ENCODE measurements around the gene RRP1.
"Not testable (repeated sequence)": the region's sequence is repeated elsewhere in the genome, so short reads cannot be mapped to it uniquely, and the experiment has no call there.

The RRP1 gene

DNA sequence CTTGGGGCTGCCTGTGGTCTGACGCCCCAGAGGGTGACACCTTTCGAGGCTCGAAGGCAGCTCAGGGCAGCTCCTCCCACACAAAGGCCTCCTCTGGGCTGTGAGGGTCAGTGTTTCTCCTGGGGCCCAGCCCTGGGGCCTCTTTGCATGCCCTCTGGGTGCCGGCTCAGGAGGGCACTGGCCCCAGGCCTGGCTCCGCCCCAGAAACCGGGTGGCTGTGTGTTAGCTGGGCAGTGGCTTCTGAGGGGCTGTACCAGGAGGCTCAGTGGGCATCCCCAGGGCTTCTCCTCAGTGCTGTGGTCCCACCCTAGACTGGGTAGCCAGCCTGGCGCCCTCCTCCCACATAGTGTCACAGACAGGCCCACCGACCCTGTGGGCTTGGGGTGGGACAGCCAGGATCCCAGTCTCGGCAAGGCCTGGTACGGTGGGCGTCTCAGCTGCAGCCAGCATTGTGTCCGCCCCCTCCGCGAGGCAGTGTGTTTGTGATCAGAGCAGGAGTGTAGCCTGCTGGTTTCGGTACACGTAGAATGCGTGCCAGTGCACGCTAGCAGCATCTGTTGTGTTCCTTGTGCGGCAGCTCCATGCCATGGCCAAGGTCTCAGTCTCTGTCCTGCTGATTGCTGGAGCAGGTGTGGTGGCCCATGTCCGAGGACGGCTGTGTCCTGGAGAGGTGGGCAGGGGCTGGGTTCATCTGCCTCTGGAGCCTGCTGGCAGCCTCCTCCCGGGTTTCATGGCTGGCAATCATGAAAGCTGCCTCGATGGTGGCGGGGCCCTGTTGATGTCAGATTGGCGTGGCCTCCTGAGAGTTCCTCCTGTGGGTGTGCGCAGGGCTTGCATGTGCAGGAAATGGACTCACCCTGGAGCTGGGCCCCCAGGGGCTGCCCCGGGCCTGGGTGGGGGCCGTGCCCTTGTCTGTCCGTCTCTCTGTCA lies 28.0 kb downstream of the RRP1 start:
- DNase-seq: no peak

GRCh38 chr21:43818685-43819084 lies 29.3 kb downstream of the RRP1 start:
- no peak for DNase-seq

DNA sequence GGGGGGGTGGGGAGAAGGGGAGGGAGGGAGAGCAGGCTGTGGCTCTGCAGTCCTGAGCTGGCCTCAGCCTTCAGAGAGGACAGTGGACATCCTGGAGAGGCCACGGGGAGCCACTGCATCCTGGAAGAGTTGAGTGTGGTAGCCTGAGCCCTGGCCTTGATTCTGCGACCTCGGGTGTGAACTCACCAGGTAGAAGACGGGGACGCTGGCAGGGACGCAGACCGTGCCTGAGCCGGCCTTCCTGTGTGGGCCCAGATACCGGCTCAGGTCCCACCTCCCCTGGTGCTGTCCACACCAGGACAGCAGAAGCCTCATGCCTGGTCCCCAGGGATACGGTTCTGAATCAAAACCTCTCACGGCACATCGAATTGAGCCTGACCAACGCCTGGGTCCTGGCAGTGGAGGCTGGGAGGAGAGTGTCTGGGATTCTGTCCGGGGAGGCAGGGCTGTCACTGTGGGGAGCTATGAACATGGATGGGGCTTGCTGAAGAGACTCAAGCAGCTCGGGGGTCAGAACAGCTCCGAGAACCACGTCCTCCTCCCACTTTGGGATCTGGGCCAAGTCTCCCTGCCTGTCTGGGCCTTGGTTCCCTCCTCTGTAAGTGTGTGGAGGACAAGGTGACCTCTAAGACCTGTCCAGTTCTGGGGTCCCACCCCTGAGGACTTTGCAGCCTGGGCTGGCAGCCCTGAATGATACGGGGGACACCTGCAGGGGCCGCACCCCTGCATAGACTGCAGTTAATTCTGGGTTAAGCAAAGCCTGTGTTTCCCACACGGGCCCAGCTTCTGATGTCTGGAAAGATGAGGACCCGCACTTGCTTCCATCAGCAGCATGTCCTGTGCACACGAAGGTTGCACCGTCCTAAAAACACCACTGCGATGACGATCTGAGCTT lies 30.4 kb downstream of the RRP1 start:
- no peak for DNase-seq

DNA sequence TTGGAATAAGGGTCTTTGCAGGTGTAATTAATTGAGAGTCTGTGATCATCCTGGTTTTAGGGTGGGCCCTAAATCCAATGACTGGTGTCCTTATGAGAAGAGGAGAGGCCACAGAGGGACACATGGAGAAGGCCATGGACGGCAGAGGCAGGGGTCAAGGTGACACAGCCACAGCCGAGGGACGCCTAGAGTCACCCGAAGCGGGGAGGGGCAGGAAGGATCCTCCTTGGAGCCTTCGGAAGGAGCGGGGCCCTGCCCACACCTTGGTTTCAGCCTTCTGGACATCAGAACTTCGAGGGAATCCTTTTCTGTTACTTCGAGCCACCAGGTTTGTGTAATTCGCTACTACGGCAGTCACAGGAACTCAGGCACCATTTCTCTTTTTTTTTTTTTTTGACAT lies 31.1 kb downstream of the RRP1 start:
- DNase-seq: no peak

DNA sequence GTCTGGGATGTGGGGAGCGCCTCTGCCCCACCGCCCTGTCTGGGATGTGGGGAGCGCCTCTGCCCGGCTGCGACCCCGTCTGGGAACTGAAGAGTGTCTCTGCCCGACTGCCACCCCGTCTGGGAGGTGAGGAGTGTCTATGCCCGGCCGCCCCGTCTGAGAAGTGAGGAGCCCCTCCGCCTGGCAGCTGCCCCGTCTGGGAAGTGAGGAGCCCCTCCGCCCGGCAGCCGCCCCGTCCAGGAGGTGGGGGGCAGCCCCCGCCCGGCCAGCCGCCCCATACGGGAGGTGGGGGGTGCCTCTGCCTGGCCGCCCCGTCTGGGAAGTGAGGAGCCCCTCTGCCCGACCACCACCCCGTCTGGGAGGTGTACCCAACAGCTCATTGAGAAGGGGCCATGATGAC lies 32.8 kb downstream of the RRP1 start:
- not testable (repeated sequence) for DNase-seq

- not testable (repeated sequence) for DNase-seq
Measured at GRCh38 chr21:43822741-43823140, 33.4 kb downstream of the RRP1 start.

- no peak for DNase-seq
Measured at GRCh38 chr21:43824333-43825241, 35.2 kb downstream of the RRP1 start.

DNA sequence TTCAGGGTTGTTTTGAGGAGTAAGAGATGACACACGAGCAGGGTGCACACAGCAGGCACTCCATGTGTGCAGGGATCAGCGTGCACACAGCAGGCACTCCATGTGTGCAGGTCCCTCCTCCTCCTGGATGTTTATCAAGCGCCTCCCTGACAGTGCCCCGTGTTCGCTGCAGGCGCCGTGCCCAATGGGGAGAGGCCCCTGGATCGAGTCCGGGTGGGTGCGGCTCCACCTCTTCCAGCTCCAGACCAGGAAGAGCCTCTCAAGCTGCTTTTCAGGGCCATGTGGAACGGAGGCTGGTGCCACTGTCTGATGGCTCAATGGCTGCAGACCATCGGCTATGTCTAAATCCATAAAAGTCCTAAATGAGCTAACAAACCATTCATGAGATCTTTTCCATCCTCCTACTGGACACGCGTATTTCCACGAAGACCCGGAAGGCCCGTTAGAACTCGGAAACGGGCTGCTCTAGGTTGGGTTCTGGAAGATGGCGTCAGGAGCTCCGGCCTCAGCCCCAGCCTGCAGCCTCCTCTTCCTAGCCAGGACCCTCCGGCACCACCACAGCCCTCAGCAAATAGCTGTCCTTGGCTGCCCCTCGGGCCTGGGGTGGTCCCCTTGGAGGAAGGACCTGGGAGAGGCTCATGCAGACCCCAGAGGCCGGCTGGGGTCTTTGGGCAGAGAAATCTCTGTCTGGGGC lies 36.0 kb downstream of the RRP1 start:
- DNase-seq: no peak

DNA sequence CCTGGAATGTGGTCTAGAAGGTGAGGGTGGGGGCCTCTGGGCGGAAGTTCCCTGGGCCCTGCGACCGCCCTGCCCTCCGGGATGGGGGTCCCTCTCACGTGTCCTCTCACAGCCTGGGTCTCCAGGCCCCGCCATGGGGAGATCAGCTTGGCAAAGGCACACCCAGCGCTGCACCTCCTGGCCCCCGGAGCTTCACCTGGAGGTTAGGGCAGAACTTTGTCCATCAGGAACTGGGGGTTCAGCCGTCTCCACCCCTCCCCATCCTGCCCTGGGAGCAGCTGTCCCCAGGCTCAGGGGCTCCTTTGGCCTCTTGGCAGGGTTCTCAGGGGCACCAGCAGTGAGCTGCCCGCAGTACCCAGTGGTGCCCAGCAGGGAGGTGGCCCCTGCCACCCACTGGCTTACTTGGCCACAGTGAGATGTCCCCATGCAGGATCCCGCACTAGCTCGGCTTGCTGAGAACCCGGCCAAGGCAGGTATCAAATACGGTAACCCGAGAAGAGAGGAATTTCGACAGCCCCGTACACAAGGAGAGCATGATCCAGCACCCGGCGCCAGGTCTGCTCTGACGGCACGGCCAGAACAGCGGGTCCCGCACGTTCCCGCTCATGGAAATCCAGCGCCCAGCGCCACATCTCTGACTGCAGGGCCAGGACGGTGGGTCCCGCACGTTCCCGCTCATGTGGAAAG lies 36.7 kb downstream of the RRP1 start:
- no peak for DNase-seq

GRCh38 chr21:43826623-43826974 lies 37.2 kb downstream of the RRP1 start:
- DNase-seq: no peak

GRCh38 chr21:43827015-43827611 lies 37.7 kb downstream of the RRP1 start:
- DNase-seq: no peak

DNA sequence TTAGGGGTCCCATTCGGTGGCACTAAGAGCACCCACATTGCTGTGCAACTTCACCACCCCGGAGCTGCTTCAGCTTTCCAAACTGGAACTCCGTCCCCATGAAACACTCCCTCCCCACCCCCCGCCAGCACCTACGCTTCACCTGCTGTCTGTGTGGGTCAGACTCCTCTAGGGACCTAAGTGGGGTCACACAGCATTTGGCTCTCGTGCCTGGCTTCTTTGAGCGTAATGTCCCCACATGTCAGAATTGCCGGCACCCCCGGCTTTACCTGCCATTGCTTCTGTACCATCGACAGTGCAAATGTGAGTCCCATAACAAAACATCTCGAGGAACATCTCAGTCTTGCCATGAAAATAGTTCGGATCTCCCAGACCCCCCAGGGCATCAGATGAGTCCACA lies 39.8 kb downstream of the RRP1 start:
- DNase-seq: no peak

- no peak for DNase-seq
Measured at GRCh38 chr21:43829575-43830119, 40.3 kb downstream of the RRP1 start.

DNA sequence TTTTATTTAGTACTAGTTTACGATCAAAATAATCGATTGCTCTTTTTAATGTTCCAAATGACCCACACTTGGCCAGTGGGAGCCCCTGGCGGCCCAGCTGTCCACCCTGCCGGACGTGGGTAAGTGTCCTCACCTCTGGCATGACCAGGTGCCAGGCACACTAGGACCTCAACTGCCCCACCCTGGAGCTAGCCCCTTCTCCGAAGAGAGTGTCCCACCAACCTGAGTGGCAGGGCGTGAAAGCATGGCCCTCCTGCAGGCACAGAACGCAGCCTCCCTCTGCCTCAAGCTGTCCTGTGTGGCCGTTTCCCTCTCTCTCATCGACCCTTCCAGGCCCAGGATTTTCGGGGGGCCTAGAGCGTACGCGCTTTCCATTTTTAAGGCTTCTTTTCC lies 42.8 kb downstream of the RRP1 start:
- DNase-seq: no peak

DNA sequence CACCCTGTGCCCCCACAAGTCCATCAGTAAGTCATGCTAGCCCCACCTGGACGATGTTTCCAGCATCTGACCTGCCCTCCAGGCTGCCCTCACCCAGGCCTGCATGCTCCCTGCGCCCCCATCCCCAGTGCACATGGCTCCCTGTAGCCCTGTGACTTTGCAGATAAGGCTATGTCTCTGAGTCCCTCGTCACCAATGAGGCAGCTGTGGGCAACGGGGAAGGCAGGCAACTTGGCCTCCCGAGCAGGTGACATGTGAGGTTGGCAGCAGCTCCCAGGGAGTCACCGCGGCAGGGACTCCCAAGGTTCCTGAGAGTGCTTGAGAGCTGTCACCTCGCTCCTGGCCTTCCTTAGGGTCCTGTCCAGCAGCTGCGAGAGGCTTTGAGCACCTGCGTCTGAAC lies 43.3 kb downstream of the RRP1 start:
- DNase-seq: no peak

GRCh38 chr21:43834146-43834905 lies 44.9 kb downstream of the RRP1 start:
- no peak for DNase-seq

DNA sequence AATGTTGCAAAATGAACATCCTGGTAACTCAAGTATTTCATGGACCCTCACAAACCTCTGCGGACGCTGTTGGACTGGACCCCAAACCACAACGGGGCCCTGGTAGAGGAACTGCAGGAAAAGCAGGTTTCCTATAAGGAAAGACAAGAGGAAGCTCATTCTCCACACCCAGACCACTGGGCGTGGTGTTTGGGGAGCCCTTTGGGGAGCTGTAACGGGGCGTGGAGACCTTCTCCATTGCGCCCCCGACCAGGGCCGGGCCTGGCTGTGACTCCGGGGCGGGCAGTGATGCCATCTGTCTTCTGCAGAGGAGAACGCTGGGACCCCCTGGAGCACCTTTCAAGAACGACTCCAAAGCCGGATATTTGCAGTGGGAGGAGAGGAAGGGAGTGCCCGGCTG lies 45.7 kb downstream of the RRP1 start:
- no peak for DNase-seq

DNA sequence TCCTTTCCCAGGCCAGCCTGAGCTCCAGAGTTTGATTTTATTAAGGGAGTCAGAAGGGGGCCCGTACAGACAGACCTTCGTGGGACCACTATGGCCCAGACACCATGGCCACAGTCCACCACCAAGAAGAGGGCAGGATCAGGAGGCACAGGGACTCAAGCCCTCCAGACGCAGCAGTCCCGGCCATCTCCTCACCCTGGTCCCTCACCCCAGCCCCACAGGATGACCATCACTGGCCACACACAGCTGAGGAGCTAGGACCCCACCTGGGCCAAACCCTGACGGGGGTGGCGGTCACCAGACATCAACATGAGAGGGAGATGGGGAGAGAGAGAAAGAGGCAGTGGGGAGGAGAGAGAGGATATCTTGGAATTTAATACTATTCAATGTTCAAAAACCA lies 46.5 kb downstream of the RRP1 start:
- DNase-seq: no peak

DNA sequence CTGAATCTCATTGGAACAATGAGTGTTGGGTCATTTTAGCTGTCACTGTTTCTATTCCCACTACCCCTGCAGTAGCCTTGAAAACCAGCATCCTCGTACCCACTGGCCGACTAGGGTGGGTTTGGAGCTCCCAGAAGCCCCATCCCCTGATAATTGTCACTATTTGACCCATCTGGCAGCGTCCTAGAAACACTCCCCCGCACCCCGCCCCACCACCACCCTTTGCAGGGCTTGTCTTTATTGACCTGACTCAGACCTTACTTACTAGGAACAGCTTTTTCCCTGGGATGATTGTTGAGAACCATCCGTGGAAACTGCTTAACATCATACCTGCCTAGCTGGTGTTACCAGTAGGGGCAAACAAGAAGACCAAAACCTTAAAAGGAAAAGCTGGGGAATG lies 47.2 kb downstream of the RRP1 start:
- DNase-seq: no peak

- no peak for DNase-seq
Measured at GRCh38 chr21:43840259-43840658, 50.9 kb downstream of the RRP1 start.
